ENCODE data around the gene THADA. TPM values are rescaled to one million over a fixed set of nuclear protein-coding genes. Genes with fewer than 3 reads are reported as not detected.

The THADA gene
- total and polyA plus RNA-seq, 7 donors: 4.4 to 35.2 (median 20.2) TPM

- no peak for DNase-seq
- H3K9me3 ChIP-seq: no peaks in the 10 kb centered on the region
- no peaks in the 10 kb centered on the region for H3K36me3 ChIP-seq
- TF ChIP-seq EP300 (IDR thresholded peaks at IDR 0.05) (no peak), POLR2AphosphoS5 (IDR thresholded peaks at IDR 0.05) (no peak), POLR2A (IDR thresholded peaks at IDR 0.05) (no peak), CTCF (IDR thresholded peaks at IDR 0.05) (no peak)
- 49 to 70% methylated on average over 1 of the region's 1 CpG for whole genome bisulfite sequencing, 2 donors
- no peaks in the 10 kb centered on the region for H3K27me3 ChIP-seq
- peaks cover 0 to 16% (median under 1%) of the 10 kb centered on the region in 4 donors for H3K4me1 ChIP-seq
- no peak overlapping the region for H3K27ac ChIP-seq
- no peak overlapping the region for H3K4me3 ChIP-seq
- intact Hi-C loops (cut with DNase I): no loop called here
These were observed 105.5 kb downstream of the THADA start for GRCh38 chr2:43490252-43490786.

DNA sequence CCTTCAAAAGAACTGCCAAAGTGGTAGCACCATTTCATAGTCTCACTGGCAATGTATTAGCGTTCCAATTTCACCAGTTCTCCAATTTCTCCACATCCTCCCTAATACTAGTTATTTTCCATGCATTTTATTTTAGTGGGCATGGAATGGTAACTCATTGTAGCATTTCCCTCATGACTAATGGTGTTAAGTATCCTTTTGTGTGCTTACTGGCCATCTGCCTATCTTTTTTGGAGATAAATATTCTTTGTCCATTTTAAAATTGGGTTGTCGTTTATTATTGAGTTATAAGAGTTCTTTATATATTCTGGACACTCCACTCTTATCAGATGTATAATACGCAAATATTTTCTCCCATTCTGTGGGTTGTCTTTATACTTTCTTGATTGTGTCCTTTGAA, 107.1 kb downstream of the THADA start:
- intact Hi-C loops (cut with DNase I): loop anchor here (5.0 kb wide), 1 partner anchor 39 kb away; no protein-coding TSS in a partner anchor
- H3K4me1 ChIP-seq: peaks cover 0 to 14% (median 6%) of the 10 kb centered on the region in 4 donors
- no peaks in the 10 kb centered on the region for H3K36me3 ChIP-seq
- H3K4me3 ChIP-seq: no peak overlapping the region
- H3K9me3 ChIP-seq: no peaks in the 10 kb centered on the region
- TF ChIP-seq EP300 (IDR thresholded peaks at IDR 0.05) (no peak), POLR2AphosphoS5 (IDR thresholded peaks at IDR 0.05) (no peak), CTCF (IDR thresholded peaks at IDR 0.05) (no peak), POLR2A (IDR thresholded peaks at IDR 0.05) (no peak)
- H3K27ac ChIP-seq: no peak overlapping the region
- WGBS, 2 donors: 93 to 97% methylated on average over 3 of the region's 3 CpGs
- no peak for DNase-seq
- no peaks in the 10 kb centered on the region for H3K27me3 ChIP-seq

DNA sequence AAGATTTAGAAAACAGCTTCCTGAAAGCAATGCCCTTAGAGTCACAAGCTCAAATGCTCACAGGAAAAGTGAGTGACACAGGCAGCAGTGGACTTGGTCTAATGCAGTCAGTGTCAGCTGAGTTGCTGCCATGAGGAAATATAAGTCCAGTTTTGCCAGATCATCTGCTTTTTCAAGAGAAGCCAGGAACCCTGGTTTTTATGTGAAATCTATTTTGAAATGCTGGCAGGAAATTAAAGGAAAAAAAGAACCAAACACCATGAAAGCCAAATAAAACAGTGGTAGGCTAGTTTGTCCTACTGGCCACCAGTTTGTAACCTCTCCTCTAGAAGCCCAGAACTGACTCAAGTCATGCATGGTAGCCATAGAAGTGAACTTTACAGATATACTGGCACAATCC, 109.2 kb downstream of the THADA start:
- no peaks in the 10 kb centered on the region for H3K36me3 ChIP-seq
- no peaks in the 10 kb centered on the region for H3K9me3 ChIP-seq
- peaks cover 0 to 36% (median 25%) of the 10 kb centered on the region in 4 donors for H3K4me1 ChIP-seq
- peak overlapping the region; percentile 8 to 80 (median 27) for H3K27ac ChIP-seq
- H3K27me3 ChIP-seq: no peaks in the 10 kb centered on the region
- DNase-seq: peak; percentile 73
- H3K4me3 ChIP-seq: no peak overlapping the region
- peak in 2 of 4 donors; percentile 38 to 47 for TF ChIP-seq EP300 (IDR thresholded peaks at IDR 0.05)
- peak in 3 of 4 donors; percentile 27 to 68 (median 56) for TF ChIP-seq POLR2AphosphoS5 (IDR thresholded peaks at IDR 0.05)
- no peak for TF ChIP-seq POLR2A (IDR thresholded peaks at IDR 0.05)
- intact Hi-C loops (cut with DNase I): loop anchor here (5.0 kb wide), 1 partner anchor 41 kb away; no protein-coding TSS in a partner anchor

DNA sequence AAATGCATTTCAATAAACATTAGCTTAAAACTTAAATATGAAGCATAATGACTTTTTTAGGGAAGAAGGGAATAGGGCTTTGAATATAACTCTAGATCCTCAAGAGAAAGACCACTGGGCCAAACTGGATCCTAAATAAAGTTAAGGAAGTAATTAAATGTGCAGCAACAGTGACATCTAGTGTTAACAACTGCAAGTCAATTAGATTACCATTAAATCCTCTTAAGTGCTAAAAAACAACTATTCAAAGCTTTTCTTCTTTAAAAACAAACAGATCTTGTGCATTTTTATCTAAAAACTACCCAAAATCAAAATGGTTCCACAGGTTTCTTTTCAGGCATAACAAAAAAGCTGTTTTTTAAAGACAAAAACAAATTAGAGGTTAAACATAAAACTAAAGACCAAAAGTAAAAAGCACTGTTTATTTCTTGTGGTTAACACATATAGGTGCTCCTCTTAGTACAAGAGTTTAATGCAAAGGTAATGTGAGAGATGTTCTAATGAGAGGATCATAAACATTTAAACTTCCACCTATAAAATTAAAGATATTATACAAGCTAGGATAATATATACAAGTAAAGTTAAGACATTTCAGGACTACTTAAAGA, 111.4 kb downstream of the THADA start:
- intact Hi-C loops (cut with DNase I): loop anchor here (2.0 to 5.0 kb wide), 6 partner anchors 137 to 656 kb away; no protein-coding TSS in a partner anchor

More for the DNA sequence above, 111.4 kb downstream of the THADA start:
- no peak for DNase-seq
- H3K27ac ChIP-seq: peak overlapping the region; percentile 68 to 80 (median 76)
- no peak overlapping the region for H3K4me3 ChIP-seq
- TF ChIP-seq EP300 (IDR thresholded peaks at IDR 0.05) (no peak), POLR2AphosphoS5 (IDR thresholded peaks at IDR 0.05) (peak in 1 of 4 donors; percentile 39), CTCF (IDR thresholded peaks at IDR 0.05) (peak; percentile 43 to 75 (median 66)), POLR2A (IDR thresholded peaks at IDR 0.05) (no peak)
- H3K9me3 ChIP-seq: no peaks in the 10 kb centered on the region
- peaks cover 0 to 41% (median 29%) of the 10 kb centered on the region in 4 donors for H3K4me1 ChIP-seq
- no peaks in the 10 kb centered on the region for H3K36me3 ChIP-seq
- no peaks in the 10 kb centered on the region for H3K27me3 ChIP-seq
